GM12872 (cell line): ENCODE data around the gene SMAD2.

Source experiments
- CTCF ChIP-seq: IDR thresholded peaks from 3 replicates; pipeline ENCODE4 v1.5.1; 2011; ENCODE audit warnings: low read depth, mild to moderate bottlenecking, low read length, moderate library complexity; ENCODE audit not compliant: insufficient read depth

SMAD2 gene

GRCh38 chr18:47876813-47877212, 53.6 kb downstream of the SMAD2 start:
- TF ChIP-seq CTCF, result 0 out of 3 replicates have a peak, but pooled peaks have one; percentile 4

- no peak for TF ChIP-seq CTCF
These were observed 56.8 kb downstream of the SMAD2 start for GRCh38 chr18:47873625-47874024.

GRCh38 chr18:47872426-47872825, 58.0 kb downstream of the SMAD2 start:
- no peak for TF ChIP-seq CTCF

- no peak for TF ChIP-seq CTCF
These were observed 59.2 kb downstream of the SMAD2 start for GRCh38 chr18:47871288-47871687.

- no peak for TF ChIP-seq CTCF
These were observed 59.9 kb downstream of the SMAD2 start for GRCh38 chr18:47870605-47871004.

- TF ChIP-seq CTCF, result no peak
These were observed 61.7 kb downstream of the SMAD2 start for GRCh38 chr18:47868744-47869143.

GRCh38 chr18:47865183-47865582, 65.3 kb downstream of the SMAD2 start:
- TF ChIP-seq CTCF, result no peak

GRCh38 chr18:47863041-47863440, 67.4 kb downstream of the SMAD2 start:
- no peak for TF ChIP-seq CTCF
